ENCODE data around the gene LRRC58. TPM values are rescaled to one million over a fixed set of nuclear protein-coding genes. Genes with fewer than 3 reads are reported as not detected.
A peak's percentile ranks its signal among the peaks of the same experiment; 100 is the strongest.
"Not testable (repeated sequence)": the region's sequence is repeated elsewhere in the genome, so short reads cannot be mapped to it uniquely, and the experiment has no call there.

LRRC58 gene
- total RNA-seq, 2 donors from 2014 or later: 17.6 to 18.8 TPM

GRCh38 chr3:120326784-120327183 lies 22.4 kb downstream of the LRRC58 start:
- peaks cover 6 to 17% of the 10 kb centered on the region in 2 donors for H3K36me3 Mint-ChIP-seq (ENCODE audit: insufficient read depth in 2 of 2)
- H3K4me1 Mint-ChIP-seq (ENCODE audit: low read depth): peaks cover 8% of the 10 kb centered on the region
- H3K9me3 Mint-ChIP-seq: peaks cover 0 to 2% of the 10 kb centered on the region in 2 donors
- DNase-seq (no peak), ATAC-seq (replicated peaks in 1 of 2) (no peak)
- no peaks in the 10 kb centered on the region for H3K27me3 Mint-ChIP-seq (ENCODE audit: low read depth)
- no peak overlapping the region for H3K27ac Mint-ChIP-seq
- H3K4me3 Mint-ChIP-seq: no peak overlapping the region

- Mint-ChIP-seq H3K27ac (peak overlapping the region; percentile 84), H3K9me3 (peaks cover 0 to 8% of the 10 kb centered on the region in 2 donors), H3K36me3 (ENCODE audit: insufficient read depth in 2 of 2) (peaks cover 6 to 19% of the 10 kb centered on the region in 2 donors), H3K4me1 (ENCODE audit: low read depth) (peaks cover 8% of the 10 kb centered on the region), H3K4me3 (no peak overlapping the region), H3K27me3 (ENCODE audit: low read depth) (no peaks in the 10 kb centered on the region)
- ATAC-seq (replicated peaks in 1 of 2) (no peak), DNase-seq (no peak)
Measured at GRCh38 chr3:120324190-120324589, 25.0 kb downstream of the LRRC58 start.

GRCh38 chr3:120323761-120324160 lies 25.4 kb downstream of the LRRC58 start:
- Mint-ChIP-seq H3K27ac (peak overlapping the region; percentile 44), H3K36me3 (ENCODE audit: insufficient read depth in 2 of 2) (peaks cover 8 to 19% of the 10 kb centered on the region in 2 donors)
- H3K4me3 Mint-ChIP-seq; H3K27me3 Mint-ChIP-seq (ENCODE audit: low read depth); H3K4me1 Mint-ChIP-seq (ENCODE audit: low read depth); H3K9me3 Mint-ChIP-seq: not testable (repeated sequence)
- ATAC-seq (replicated peaks in 1 of 2) (peak in 1 of 2 donors; percentile 32), DNase-seq (peak in 1 of 2 donors; percentile 17)

GRCh38 chr3:120311863-120312794 lies 37.0 kb downstream of the LRRC58 start:
- H3K27me3 Mint-ChIP-seq (ENCODE audit: low read depth): no peaks in the 10 kb centered on the region
- peaks cover 5 to 13% of the 10 kb centered on the region in 2 donors for H3K9me3 Mint-ChIP-seq
- H3K4me1 Mint-ChIP-seq (ENCODE audit: low read depth): peaks cover 9% of the 10 kb centered on the region
- H3K36me3 Mint-ChIP-seq (ENCODE audit: insufficient read depth in 2 of 2): peaks cover 15 to 18% of the 10 kb centered on the region in 2 donors
- H3K27ac Mint-ChIP-seq: no peak overlapping the region
- DNase-seq: no peak
- H3K4me3 Mint-ChIP-seq: no peak overlapping the region
- ATAC-seq (replicated peaks in 1 of 2): peak; percentile 49 to 58

- H3K4me1 Mint-ChIP-seq (ENCODE audit: low read depth): no peaks in the 10 kb centered on the region
Measured at GRCh38 chr3:120306519-120307455, 42.4 kb downstream of the LRRC58 start.

GRCh38 chr3:120304616-120305015 lies 44.5 kb downstream of the LRRC58 start:
- Mint-ChIP-seq H3K27ac (no peak overlapping the region), H3K36me3 (ENCODE audit: insufficient read depth in 2 of 2) (no peaks in the 10 kb centered on the region), H3K27me3 (ENCODE audit: low read depth) (no peaks in the 10 kb centered on the region), H3K9me3 (no peaks in the 10 kb centered on the region), H3K4me1 (ENCODE audit: low read depth) (no peaks in the 10 kb centered on the region), H3K4me3 (no peak overlapping the region)
- no peak for DNase-seq
- no peak for ATAC-seq (replicated peaks in 1 of 2)

More at GRCh38 chr3:120306519-120307455, 42.4 kb downstream of the LRRC58 start:
- Mint-ChIP-seq H3K27ac (no peak overlapping the region), H3K27me3 (ENCODE audit: low read depth) (no peaks in the 10 kb centered on the region), H3K9me3 (no peaks in the 10 kb centered on the region), H3K36me3 (ENCODE audit: insufficient read depth in 2 of 2) (no peaks in the 10 kb centered on the region), H3K4me3 (no peak overlapping the region)
- no peak for DNase-seq
- no peak for ATAC-seq (replicated peaks in 1 of 2)

GRCh38 chr3:120302361-120302760 lies 46.8 kb downstream of the LRRC58 start:
- Mint-ChIP-seq H3K36me3 (ENCODE audit: insufficient read depth in 2 of 2) (no peaks in the 10 kb centered on the region), H3K9me3 (no peaks in the 10 kb centered on the region)
- ATAC-seq (replicated peaks in 1 of 2): no peak

GRCh38 chr3:120300971-120301370 lies 48.2 kb downstream of the LRRC58 start:
- DNase-seq: no peak
- no peaks in the 10 kb centered on the region for H3K9me3 Mint-ChIP-seq
- peaks cover under 1% of the 10 kb centered on the region for H3K27me3 Mint-ChIP-seq (ENCODE audit: low read depth)
- H3K4me1 Mint-ChIP-seq (ENCODE audit: low read depth): no peaks in the 10 kb centered on the region
- no peak overlapping the region for H3K27ac Mint-ChIP-seq
- H3K36me3 Mint-ChIP-seq (ENCODE audit: insufficient read depth in 2 of 2): no peaks in the 10 kb centered on the region
- no peak for ATAC-seq (replicated peaks in 1 of 2)
- no peak overlapping the region for H3K4me3 Mint-ChIP-seq

More at GRCh38 chr3:120302361-120302760, 46.8 kb downstream of the LRRC58 start:
- H3K4me3 Mint-ChIP-seq: no peak overlapping the region
- H3K4me1 Mint-ChIP-seq (ENCODE audit: low read depth): no peaks in the 10 kb centered on the region
- DNase-seq: no peak
- no peak overlapping the region for H3K27ac Mint-ChIP-seq
- H3K27me3 Mint-ChIP-seq (ENCODE audit: low read depth): no peaks in the 10 kb centered on the region

- ATAC-seq (replicated peaks in 1 of 2): no peak
- H3K36me3 Mint-ChIP-seq (ENCODE audit: insufficient read depth in 2 of 2): no peaks in the 10 kb centered on the region
- H3K4me3 Mint-ChIP-seq: no peak overlapping the region
- H3K27ac Mint-ChIP-seq: no peak overlapping the region
- no peaks in the 10 kb centered on the region for H3K4me1 Mint-ChIP-seq (ENCODE audit: low read depth)
- no peak for DNase-seq
- no peaks in the 10 kb centered on the region for H3K9me3 Mint-ChIP-seq
- H3K27me3 Mint-ChIP-seq (ENCODE audit: low read depth): peaks cover 9% of the 10 kb centered on the region
Measured at GRCh38 chr3:120299403-120299802, 49.8 kb downstream of the LRRC58 start.

GRCh38 chr3:120298996-120299395 lies 50.2 kb downstream of the LRRC58 start:
- peaks cover 0 to 3% of the 10 kb centered on the region in 2 donors for H3K9me3 Mint-ChIP-seq
- no peaks in the 10 kb centered on the region for H3K4me1 Mint-ChIP-seq (ENCODE audit: low read depth)
- no peak for ATAC-seq (replicated peaks in 1 of 2)
- DNase-seq: no peak
- H3K27me3 Mint-ChIP-seq (ENCODE audit: low read depth): peaks cover 13% of the 10 kb centered on the region
- no peak overlapping the region for H3K4me3 Mint-ChIP-seq
- H3K36me3 Mint-ChIP-seq (ENCODE audit: insufficient read depth in 2 of 2): no peaks in the 10 kb centered on the region
- H3K27ac Mint-ChIP-seq: no peak overlapping the region

- not testable (repeated sequence) for H3K27ac Mint-ChIP-seq; H3K36me3 Mint-ChIP-seq (ENCODE audit: insufficient read depth in 2 of 2); DNase-seq; H3K4me1 Mint-ChIP-seq (ENCODE audit: low read depth); H3K4me3 Mint-ChIP-seq; ATAC-seq (replicated peaks in 1 of 2)
- Mint-ChIP-seq H3K9me3 (peaks cover 8 to 16% of the 10 kb centered on the region in 2 donors), H3K27me3 (ENCODE audit: low read depth) (peaks cover 49% of the 10 kb centered on the region)
Measured at GRCh38 chr3:120291552-120291951, 57.6 kb downstream of the LRRC58 start.

GRCh38 chr3:120289636-120290035 lies 59.5 kb downstream of the LRRC58 start:
- peaks cover 8 to 16% of the 10 kb centered on the region in 2 donors for H3K9me3 Mint-ChIP-seq
- no peak for DNase-seq
- H3K4me3 Mint-ChIP-seq: no peak overlapping the region
- ATAC-seq (replicated peaks in 1 of 2): no peak
- H3K4me1 Mint-ChIP-seq (ENCODE audit: low read depth): no peaks in the 10 kb centered on the region
- peaks cover 56% of the 10 kb centered on the region for H3K27me3 Mint-ChIP-seq (ENCODE audit: low read depth)
- H3K36me3 Mint-ChIP-seq (ENCODE audit: insufficient read depth in 2 of 2): peaks cover 8 to 9% of the 10 kb centered on the region in 2 donors
- no peak overlapping the region for H3K27ac Mint-ChIP-seq

- no peaks in the 10 kb centered on the region for H3K4me1 Mint-ChIP-seq (ENCODE audit: low read depth)
- DNase-seq: no peak
- no peak for ATAC-seq (replicated peaks in 1 of 2)
- H3K36me3 Mint-ChIP-seq (ENCODE audit: insufficient read depth in 2 of 2): peaks cover 2 to 7% of the 10 kb centered on the region in 2 donors
- peaks cover 63% of the 10 kb centered on the region for H3K27me3 Mint-ChIP-seq (ENCODE audit: low read depth)
- H3K4me3 Mint-ChIP-seq: no peak overlapping the region
- H3K9me3 Mint-ChIP-seq: peaks cover 0 to 4% of the 10 kb centered on the region in 2 donors
- H3K27ac Mint-ChIP-seq: no peak overlapping the region
Measured at GRCh38 chr3:120286465-120286864, 62.7 kb downstream of the LRRC58 start.
